PC-3 (cell line): ENCODE data around the gene NHERF2. TPM values are rescaled to one million over a fixed set of nuclear protein-coding genes. Genes with fewer than 3 reads are reported as not detected.

Experiments used
- ATAC-seq: fragments of 200-7000 bp; cut with Tn5 transposase; 2 replicates; pipeline ENCODE4 v1.9.1; 2020; ENCODE audit warnings: mild to moderate bottlenecking, moderate library complexity
- BruUV-seq: library from RNA; stranded (reverse); fragments of 400-500 nt; replicated peaks from 2 replicates; lab custom pipeline; 2021; lab: Mats Ljungman, UMichigan
- CTCF ChIA-PET: fragments of 300-600 bp; sonication (Branson Sonifier 250); formaldehyde crosslinking; loops from one replicate; lab custom pipeline; 2022; ENCODE audit warnings: antibody characterized with exemption; lab: Charles Lee
- POLR2A ChIA-PET: fragments of 300-600 bp; sonication (Branson Sonifier 250); formaldehyde crosslinking; loops from one replicate; lab custom pipeline; 2022; ENCODE audit warnings: antibody characterized with exemption; ENCODE audit not compliant: unreplicated experiment; lab: Charles Lee
- DNase-seq: peaks from one replicate; pipeline ENCODE4 v3.0.0-alpha.2; 2015
- H2AFZ ChIP-seq: fragments of 300-600 bp; sonication (generic); 2 replicates; pipeline ENCODE4 v1.6.0; 2016; ENCODE audit warnings: antibody characterized with exemption, low read length
- H3F3A ChIP-seq: fragments of 300-600 bp; sonication (generic); one replicate; pipeline ENCODE4 v1.6.0; 2017; ENCODE audit warnings: antibody characterized with exemption, low read length, control low read depth, mild to moderate bottlenecking; ENCODE audit not compliant: unreplicated experiment
- H3K27ac ChIP-seq: fragments of 300-600 bp; sonication (generic); 2 replicates; pipeline ENCODE4 v1.5.1; 2016; ENCODE audit warnings: mild to moderate bottlenecking, low read length
- H3K27me3 ChIP-seq: fragments of 300-600 bp; sonication (generic); 2 replicates; pipeline ENCODE4 v1.6.1; 2016; ENCODE audit warnings: low read length, mixed read lengths
- H3K36me3 ChIP-seq: fragments of 300-600 bp; sonication (generic); 2 replicates; pipeline ENCODE4 v1.6.1; 2016; ENCODE audit warnings: low read depth, mixed run types, low read length, mixed read lengths
- H3K4me1 ChIP-seq: fragments of 300-600 bp; sonication (generic); 2 replicates; pipeline ENCODE4 v1.5.1; 2016; ENCODE audit warnings: low read length; ENCODE audit not compliant: insufficient read depth
- H3K4me2 ChIP-seq: fragments of 300-600 bp; sonication (generic); 2 replicates; pipeline ENCODE4 v1.6.0; 2016; ENCODE audit warnings: low read length
- H3K4me3 ChIP-seq: fragments of 300-600 bp; sonication (generic); 2 replicates; pipeline ENCODE4 v1.5.1; 2016; ENCODE audit warnings: mild to moderate bottlenecking, low read length, mixed read lengths
- H3K79me2 ChIP-seq: fragments of 300-600 bp; sonication (generic); 2 replicates; pipeline ENCODE4 v1.6.1; 2017; ENCODE audit warnings: low read length, mixed read lengths
- H3K9ac ChIP-seq: fragments of 300-600 bp; sonication (generic); 2 replicates; pipeline ENCODE4 v1.6.0; 2016; ENCODE audit warnings: mild to moderate bottlenecking, low read length
- H3K9me2 ChIP-seq: fragments of 300-600 bp; sonication (generic); replicated peaks from 2 replicates; pipeline ENCODE4 v1.6.1; 2016; ENCODE audit warnings: mixed run types, low read length, mixed read lengths
- H3K9me3 ChIP-seq: fragments of 300-600 bp; sonication (generic); 2 replicates; pipeline ENCODE4 v1.6.1; 2016; ENCODE audit warnings: low read length, mixed read lengths
- H4K20me1 ChIP-seq: fragments of 300-600 bp; sonication (generic); 2 replicates; pipeline ENCODE4 v1.6.1; 2016; ENCODE audit warnings: low read length, mixed read lengths
- CTCF ChIP-seq: fragments of 300-600 bp; sonication (generic); conservative IDR thresholded peaks from 2 replicates; pipeline ENCODE4 v1.5.1; 2017; ENCODE audit warnings: antibody characterized with exemption, low read depth, mild to moderate bottlenecking, low read length
- EZH2 ChIP-seq: fragments of 300-600 bp; sonication (generic); IDR thresholded peaks from one replicate; pipeline ENCODE4 v1.6.1; 2017; ENCODE audit warnings: antibody characterized with exemption, mild to moderate bottlenecking, low read length; ENCODE audit not compliant: unreplicated experiment
- EZH2phosphoT487 ChIP-seq: fragments of 300-600 bp; sonication (generic); IDR thresholded peaks from 2 replicates; pipeline ENCODE4 v1.6.1; 2018; ENCODE audit warnings: mild to moderate bottlenecking, antibody characterized with exemption, low read length, borderline replicate concordance
- intact Hi-C: fragments of 100-400 bp; cut with micrococcal nuclease; formaldehyde crosslinking; loops from 2 replicates; pipeline ENCODE4 v1.9.0; 2023
- total RNA-seq: library from RNA; depleted of rRNA; stranded (reverse); fragments of >200 nt; gene quantifications from 2 replicates; pipeline ENCODE4 v1.2.3, GENCODE V29; 2014

Gene NHERF2
- total RNA-seq, 1 experiment from 2014 or later = 145 TPM

GRCh38 chr16:1981398-1981836 lies 45.3 kb upstream of the NHERF2 start, which contains the start of gene NOXO1:
TSS of gene NOXO1 (minus strand) at chr16:1981469. CDS start at chr16:1981179, 290 bp downstream.
- no peaks in the 10 kb centered on the region for H3K9me2 ChIP-seq
- H3K27ac ChIP-seq = no peak within 1 kb of the TSS
- H2AFZ ChIP-seq = no peak within 1 kb of the TSS
- H3K27me3 ChIP-seq = no peaks in the 10 kb centered on the region
- peaks cover 3% of the 10 kb centered on the region for H3F3A ChIP-seq
- TF ChIP-seq EZH2phosphoT487 (no peak), CTCF (no peak), EZH2 (no peak)
- no peak for DNase-seq
- H3K4me2 ChIP-seq = peak within 1 kb of the TSS; percentile 88
- H3K4me1 ChIP-seq = peaks cover 47% of the 10 kb centered on the region
- H4K20me1 ChIP-seq = no peaks in the 10 kb centered on the region
- no peak within 1 kb of the TSS for H3K9ac ChIP-seq
- ChIA-PET POLR2A (no interaction called here), CTCF (no interaction called here)
- intact Hi-C loops = no loop called here
- 0 out of 2 replicates have a peak within 1 kb of the TSS, but pooled peaks have one; percentile 64 for H3K4me3 ChIP-seq
- H3K9me3 ChIP-seq = no peaks in the 10 kb centered on the region
- no peak for ATAC-seq
- peaks cover 19% of the 10 kb centered on the region for H3K79me2 ChIP-seq
- H3K36me3 ChIP-seq = no peaks in the 10 kb centered on the region
- BruUV-seq = no TSS peak

GRCh38 chr16:1982013-1982433 lies 44.7 kb upstream of the NHERF2 start:
- no peak overlapping the region for H3K27ac ChIP-seq

More at GRCh38 chr16:1982013-1982433, 44.7 kb upstream of the NHERF2 start:
- Histone ChIP-seq H3K4me2 (no peak overlapping the region), H2AFZ (no peak overlapping the region), H3K4me3 (no peak overlapping the region), H3K9me3 (no peaks in the 10 kb centered on the region), H3K4me1 (peaks cover 47% of the 10 kb centered on the region), H3K27me3 (no peaks in the 10 kb centered on the region), H4K20me1 (no peaks in the 10 kb centered on the region), H3K36me3 (no peaks in the 10 kb centered on the region; the same call in 1 of the 2 replicates), H3K9me2 (no peaks in the 10 kb centered on the region), H3K9ac (no peak overlapping the region), H3K79me2 (peaks cover 19% of the 10 kb centered on the region), H3F3A (peaks cover 3% of the 10 kb centered on the region)
- TF ChIP-seq EZH2phosphoT487 (no peak), EZH2 (no peak), CTCF (no peak)
- intact Hi-C loops = no loop called here
- POLR2A ChIA-PET = interaction anchor here (0.6 kb wide), 1 partner anchor 17 kb away, joined by 9 read pairs; the partner anchor contains the start of gene RPS2
- ATAC-seq (peak; percentile 3; the same call in 1 of the 2 replicates), DNase-seq (peak; percentile 56)
- CTCF ChIA-PET = no interaction called here
- BruUV-seq = no TSS peak
